COLO829 (cell line): ENCODE results near the gene IGF1R.

Source experiments
- DNase-seq: peaks from one replicate; pipeline ENCODE4 v3.0.0; 2012; ENCODE audit warnings: low spot score

The IGF1R gene

DNA sequence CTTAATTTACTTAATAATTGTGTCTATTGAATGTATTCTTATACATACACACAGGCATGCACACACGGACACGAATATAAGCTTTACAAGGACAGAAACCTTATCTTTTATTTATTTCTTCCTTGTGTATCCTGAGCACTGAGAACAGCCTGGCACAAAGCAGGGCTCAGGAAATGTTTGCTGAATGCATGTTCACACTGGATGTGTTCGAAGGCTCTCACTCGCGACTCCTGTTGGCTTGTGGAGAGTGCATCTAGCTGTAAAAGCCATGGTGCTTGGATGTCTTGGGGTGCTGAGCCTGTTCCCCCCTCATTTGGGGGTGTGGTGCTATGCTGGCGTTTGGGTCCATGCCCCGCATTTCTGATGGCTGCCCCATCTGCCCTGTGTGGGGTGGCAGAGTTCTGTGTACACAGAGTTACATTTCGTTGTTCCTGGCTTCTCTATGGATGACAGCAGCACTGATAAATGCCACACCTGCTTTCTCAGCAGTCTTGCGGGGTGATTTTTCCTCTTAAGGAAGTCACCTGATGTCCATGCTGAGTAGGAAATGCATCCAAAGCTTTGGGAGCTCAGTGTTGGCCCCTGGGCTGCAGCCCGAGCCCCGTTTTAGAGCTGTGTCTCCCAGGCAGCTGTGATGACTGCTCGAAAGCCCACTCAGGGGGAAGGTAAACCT, 148.5 kb downstream of the IGF1R start:
- no peak for DNase-seq

DNA sequence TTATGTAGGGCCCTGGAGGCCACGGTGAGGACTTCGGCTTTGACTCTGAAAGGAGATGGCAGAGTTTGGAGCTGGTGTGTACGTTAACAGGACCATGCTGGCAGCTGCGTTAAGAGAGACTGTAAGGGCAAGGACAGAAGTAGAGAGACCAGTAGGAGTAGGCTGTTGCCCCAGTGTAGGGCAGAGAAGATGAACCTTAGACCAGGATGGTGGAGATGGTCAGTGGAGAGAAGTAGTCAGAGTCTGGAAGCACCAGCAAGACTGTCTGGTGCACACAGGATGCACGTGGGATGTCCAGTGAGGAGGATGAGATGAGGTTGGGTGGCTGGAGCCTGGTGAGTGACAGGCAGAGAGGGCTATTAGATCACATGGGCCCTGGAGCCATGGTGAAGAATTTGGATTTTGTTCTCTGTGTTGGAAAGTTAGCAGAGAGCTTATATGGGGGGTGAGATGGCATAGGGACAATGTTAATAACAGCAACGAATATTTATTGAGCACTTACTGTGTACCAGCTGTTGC, 150.1 kb downstream of the IGF1R start:
- no peak for DNase-seq

DNA sequence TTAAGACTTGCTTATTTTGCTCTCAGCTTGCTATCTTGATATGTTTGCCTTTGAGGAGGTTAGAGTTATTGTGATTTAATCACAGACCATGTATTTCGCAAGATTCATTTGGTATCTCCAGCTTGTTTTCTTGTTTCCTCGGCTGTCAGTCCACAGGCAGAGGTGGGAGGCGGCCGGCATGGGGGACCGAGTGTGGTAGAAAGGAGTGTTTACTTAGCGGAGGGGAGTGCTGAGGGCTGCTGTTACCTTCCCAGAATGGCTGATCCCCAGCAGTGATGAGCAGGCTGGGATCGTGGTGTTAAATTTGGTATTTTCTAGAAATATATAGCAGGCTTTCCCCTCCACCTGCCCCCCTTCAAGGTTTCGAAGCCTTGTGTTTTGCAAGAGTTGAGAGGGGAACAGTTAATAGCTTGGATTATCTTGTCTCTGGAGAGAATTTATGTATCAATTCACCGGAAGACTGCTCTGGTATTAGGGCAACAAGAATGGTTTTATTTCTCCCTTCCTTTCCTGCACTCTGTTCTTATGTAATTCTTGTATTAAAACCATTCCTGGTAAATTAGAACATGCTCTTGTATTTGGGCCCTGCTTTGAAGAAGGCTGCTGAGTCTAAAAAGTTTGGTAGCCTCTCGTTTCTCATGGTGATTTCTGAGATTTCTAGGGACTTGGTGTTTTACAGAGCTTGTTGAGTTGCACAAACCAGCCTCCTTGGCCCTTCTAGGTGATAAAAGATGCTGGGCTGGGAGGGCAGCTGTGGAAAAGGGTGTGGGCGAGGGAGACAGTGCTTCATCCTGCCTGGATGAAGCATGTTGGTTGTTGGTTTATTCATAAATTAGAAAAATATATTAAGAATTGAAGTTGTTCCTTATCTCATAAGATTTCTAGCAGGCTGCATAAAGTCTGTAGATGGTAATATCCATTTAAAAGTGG, 151.4 kb downstream of the IGF1R start:
- no peak for DNase-seq

DNA sequence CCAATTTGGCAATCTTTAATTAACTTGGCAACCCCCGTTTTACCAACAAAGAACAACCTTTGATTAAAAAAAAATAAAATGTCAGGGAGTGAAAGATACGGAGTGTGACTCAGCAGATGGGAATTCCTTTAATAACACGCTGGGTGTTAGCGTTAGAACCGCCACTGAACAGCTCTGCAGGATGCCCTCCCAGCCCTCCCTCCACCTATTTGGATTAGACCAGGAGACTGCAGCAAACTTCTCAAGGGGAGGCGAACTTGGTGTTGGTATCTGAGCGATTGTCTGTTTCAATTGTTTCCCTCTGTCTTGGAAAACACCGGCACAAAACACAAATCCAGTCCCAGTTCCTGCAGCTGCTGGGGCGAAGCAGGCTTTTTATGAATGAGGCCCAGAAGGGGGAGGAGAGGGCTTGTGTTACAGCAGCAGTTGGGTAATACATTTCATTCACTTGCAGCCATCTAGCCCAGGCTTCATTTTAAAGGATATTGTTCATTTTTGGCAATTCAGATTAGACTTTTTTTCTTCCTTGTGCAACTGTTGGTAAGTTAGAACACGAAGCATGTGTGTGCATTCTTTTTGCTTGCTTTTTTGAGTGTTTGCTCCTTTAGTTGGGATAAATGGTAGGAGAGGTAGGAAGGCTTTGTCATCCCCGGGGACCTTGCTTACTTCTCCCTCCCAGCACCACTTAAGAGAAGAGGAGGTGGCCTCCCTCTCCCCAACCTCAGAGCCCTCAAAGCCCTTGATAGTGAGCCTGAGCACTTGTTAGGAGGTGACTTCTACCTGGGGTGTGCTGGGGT, 152.3 kb downstream of the IGF1R start:
- peak; percentile 80 for DNase-seq

DNA sequence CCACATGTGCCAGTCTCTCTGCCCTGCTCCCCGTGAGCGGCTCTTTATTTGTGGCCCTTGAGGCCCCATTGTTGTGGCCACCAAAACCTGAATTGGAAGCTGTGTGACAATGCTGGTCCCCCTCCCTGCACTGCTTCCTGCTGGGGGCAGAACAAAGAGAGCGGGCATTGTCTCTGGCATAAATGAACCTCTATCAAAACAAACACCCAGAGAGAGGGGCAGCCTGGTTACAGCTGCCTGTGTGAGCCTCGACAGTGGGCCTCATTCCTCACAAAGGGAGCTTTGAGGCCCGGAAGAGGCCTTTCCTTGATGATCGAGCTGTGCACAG, 152.9 kb downstream of the IGF1R start:
- no peak for DNase-seq

DNA sequence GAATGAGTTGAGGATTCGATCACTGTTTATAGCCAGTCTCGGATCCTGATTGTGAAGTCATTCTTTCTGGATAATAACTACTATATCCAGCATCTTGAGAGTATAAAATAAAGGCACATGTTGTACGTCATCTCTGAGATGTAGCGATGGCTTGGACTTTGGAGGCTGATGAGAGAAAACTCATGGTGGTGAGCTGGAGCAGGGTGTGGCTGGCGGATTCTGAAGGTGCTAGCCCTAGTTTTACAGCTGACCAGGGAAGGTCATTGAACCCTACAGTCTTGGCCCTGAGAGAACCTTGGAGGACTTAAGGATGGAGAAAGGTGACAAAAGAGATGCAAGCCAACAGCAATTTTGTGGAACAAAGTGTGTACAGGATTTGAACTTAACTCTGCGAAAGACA, 153.8 kb downstream of the IGF1R start:
- DNase-seq, result no peak

DNA sequence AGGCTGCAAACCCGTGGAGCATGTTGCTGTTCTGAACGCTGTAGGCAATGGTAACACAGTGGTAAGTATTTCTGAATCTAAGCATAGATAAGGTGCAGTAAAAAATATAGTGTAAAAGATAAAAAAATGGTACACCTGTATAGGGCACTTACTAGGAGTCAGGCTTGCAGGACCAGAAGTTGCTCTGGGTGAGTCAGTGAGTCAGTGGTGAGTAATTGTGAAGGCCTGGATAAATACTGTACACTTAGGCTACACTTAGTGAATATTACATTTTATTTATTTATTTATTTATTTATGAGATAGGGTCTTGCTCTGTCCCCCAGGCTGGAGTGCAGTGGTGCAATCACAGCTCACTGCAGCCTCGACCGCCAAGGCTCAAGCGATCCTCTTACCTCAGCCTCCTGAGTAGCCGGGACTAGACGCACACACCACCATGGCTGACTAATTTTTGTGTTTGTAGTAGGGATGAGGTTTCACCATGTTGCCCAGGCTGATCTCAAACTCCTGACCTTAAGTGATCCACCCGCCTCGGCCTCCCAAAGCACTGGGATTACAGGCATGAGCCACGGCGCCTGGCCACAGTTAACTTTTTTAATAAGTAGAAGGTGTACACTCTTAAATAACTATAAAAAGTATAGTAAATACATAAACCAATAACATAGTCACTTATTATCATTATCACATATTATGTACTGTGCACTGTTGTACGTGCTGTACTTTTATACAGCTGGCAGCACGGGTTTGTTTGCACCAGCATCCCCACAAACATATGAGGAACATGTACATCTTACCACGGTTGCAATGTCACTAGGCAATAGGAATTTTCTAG, 155.1 kb downstream of the IGF1R start:
- no peak for DNase-seq

DNA sequence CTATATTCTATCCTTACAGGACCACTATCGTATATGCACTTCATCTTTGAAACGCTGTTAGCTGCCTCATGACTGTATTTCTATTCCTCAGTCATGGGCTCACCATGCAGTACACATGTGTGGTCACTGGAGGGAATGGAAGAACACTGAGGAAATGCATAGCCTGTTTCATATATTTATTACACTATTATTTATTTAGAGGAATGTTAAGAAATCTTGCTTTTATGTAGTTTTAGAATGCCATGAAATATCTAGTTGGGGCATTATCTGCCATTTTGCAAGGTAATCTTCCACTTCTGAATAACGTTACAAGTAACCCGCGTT, 155.7 kb downstream of the IGF1R start:
- no peak for DNase-seq

DNA sequence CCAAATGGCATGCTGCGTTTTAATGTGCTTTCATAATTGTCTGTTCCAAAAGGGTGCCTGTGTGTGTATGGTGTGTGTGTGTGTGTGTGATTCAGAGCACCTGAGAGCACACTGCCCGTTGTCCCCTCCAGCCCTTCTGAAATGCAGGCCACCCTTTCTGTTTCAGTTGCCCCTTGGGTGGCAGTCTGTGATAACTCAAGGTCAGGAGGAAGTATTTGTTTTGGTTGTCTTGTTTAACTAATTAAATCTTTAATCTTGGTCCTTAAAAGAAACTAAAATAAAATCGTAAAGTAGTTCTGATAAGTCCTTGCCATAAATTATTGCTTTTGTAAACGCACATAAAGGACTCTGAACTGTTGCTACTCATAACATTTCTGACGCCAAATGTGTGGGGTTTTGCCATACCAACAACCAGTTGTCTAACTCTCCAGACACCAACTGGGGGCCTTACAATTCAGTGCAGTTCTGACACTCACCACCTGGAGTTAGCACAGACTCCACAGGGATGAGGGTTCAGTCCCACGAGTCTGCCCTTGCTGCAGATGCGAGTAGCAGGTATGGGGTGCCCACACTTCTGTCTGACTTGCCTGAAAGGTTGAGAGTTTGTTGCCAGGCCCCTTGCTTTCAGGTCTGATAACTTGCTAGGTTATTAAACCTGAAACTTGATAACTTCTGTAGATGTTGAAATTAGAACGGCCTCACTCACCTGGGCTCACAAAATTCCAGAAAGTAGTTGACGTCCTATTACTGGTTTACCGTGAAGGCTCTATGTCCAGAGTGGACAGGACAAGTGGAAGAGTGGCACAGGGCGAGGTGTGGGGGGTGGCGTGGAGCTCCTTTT, 157.3 kb downstream of the IGF1R start:
- no peak for DNase-seq

DNA sequence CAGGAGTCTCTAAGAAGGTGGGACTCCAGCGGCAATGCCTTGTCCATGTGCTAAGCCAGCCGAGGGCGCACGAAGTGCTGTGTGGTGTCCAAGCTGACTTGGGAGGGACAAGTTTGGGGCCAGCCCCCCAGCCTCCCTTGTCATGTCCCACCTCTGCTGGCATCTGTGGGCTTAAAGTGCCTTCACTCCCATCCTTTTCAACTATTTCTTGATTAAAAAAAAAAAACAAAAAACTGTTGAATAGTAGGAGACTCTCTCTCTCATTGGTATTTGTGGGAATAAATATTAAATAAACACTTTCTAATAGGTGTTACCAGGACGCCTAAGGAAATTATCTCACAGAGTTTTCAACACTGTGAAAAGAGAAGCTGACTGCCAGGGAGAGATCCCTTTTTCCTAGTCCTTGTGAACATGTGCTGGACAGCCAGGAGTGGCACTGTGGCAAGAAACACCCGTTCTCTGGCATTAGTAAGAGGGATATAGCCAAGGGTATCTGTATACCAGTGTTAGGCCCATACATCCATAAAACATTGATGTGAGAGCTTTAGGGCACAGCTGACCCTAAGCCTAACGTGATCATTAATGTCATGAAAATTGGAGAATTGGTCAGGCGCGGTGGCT, 158.0 kb downstream of the IGF1R start:
- DNase-seq, result no peak

DNA sequence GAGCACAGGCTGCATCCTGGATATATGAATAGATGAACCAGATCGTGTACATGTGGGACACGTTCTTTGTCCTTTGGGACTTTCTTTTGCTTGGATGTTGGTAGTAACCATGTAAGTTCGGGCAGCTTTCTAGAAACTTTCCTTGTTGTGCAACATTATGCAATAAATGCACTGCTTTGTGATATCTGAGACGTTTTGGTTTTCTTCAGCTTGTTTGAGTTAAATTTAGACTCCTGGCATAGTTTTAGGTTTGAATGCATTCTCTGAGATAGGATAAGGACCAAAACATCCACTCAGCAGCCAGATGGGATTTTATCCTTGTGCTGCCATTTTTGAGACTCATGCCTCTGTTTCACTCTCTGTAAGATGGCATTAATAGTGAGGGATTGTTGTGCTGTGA, 158.9 kb downstream of the IGF1R start:
- no peak for DNase-seq

DNA sequence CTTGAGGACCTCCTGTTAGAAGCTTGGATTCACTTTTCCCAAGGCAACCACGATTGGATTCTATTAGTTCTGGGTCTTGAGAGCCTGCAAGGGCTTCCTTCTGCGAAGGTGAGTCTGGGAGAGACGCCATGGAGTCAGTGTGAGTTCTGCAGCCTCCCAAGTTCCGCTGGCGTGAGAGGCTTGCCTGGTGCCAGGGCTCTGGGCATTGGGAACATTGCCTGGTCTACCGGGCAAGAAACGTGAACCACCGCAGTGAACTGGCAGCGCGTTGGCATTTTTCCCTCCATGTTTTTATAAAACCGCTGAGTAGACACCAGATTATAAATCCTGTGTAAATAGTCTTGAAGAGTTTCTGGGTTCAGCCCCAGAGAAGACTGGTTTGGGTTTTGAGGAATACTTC, 160.9 kb downstream of the IGF1R start:
- no peak for DNase-seq

DNA sequence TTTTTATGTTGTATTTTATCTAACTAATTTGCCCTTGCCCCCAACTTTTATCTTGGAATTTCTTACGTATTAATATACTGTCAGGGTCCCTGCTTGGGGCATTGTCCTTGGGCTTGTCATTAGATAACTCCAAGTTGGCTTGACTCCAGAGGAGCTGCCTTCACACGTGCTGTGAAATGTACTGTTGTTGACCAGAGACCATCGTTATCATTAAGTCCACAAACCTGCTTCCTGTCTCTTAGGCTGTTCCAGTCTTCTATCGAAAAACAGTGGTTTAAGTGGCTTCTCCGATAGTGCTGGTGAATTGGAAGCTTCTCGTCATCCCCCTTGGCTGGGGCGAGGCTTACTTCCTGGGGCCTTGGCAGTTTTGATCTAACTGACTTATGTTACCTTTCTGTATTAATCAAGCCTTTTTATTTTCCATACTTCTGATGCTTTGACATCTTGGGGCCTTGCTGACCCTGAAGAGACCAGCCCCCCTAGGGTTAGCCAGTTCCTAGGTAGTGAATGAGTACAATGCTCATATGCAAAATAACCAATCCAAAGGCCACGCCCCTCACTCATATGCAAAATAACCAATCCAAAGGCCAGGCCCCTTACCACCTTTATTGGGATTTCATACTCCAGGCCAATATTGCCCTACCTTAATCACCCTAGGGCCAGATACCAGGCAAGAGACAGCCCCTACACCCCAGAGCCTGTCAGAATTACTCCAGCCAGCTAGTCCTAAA, 164.5 kb downstream of the IGF1R start:
- no peak for DNase-seq

DNA sequence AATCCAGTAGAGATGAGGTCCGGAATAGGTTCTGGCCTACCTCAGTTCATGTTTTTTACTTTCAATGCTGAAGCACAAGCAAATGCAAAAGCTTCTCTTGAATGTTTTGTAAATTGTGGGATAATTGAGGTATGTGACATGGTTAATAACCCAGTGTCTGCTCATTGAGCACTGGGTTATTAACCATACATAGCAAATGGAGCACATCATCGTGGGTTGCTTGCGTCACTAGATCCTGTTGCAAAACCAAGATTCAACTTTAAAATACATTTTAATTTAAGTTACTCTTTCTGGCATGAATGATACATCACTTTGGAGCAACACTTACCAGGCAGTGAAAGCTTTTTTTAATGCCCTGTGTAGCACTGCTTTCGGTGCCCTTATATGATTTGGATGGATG, 165.6 kb downstream of the IGF1R start:
- DNase-seq, result no peak

DNA sequence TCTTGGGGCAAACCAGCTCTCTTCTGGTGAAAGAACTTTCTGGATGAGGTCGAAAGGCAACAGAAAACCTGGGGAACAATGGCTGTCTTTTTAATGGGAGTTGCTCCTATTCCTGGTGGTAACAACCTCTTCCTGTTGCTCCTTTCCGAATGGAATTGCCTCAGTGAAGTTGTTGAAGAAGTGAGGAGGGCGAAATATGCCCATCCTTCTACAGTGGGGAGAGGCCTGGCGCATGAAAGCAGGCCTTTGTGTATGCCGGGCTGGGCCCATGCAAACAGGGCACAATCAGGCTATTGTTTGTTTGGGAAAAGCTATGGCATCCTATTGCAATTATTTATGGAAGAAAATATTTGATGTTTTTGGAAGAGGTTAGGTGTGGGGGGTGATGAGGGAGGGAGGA, 166.9 kb downstream of the IGF1R start:
- peak; percentile 97 for DNase-seq

DNA sequence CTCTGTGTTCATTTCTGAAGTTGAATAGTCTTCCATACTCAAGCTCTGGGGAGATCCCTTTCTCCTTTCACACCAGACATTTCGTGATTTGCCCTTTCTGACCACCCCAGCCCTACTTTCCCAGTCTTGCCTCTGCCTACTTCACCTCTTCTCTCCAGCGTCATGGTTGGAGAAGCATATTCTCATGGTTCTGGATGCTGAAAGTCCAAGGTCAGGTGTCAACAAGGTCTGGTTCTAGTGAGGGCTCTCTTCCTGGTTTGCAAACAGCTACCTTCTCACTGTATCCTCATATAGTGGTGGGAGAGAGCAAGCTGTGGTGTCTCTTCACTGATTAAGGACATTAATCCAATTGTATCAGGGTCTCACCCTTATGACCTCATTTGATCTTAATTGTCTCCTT, 169.4 kb downstream of the IGF1R start:
- no peak for DNase-seq

DNA sequence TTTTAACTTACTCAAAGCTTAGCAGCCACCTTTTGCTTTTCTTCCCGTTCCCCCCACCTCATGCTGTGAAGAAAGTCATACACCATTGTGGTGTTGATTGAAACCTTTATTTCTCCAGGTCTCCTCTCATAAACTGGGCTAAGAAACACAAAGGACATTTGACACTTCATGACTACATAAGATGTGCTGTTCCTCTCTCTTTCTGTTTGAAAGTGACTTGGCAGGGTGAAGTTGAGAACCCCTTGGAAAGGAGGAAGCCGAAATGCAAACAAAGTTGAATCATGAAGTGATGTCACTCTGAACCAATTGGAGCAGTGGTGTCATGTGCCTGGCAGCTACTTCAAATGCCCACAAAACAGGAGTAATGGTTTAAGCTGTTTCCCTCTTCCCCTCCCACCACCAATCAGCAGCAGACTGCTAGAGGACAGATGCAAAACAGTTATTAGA, 174.7 kb downstream of the IGF1R start:
- no peak for DNase-seq

DNA sequence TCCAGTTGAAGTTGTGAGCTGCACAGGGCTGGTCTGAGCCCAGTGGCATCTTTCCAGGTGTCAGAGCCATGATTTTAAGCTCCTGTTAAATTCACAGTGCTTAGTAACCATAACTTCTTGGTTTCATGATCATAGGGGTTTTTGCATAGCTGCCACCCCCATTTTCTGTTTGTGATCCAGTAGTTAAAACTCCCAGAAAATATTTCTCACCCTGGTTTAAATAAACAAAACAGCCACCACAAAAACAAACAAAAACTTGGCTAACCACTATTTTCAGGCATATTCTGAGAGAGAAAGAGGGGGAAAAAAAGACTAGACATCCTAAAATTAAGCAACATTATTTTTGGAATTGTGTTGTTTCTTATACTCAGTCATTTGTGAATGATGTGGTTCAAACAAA, 175.3 kb downstream of the IGF1R start:
- DNase-seq, result no peak

DNA sequence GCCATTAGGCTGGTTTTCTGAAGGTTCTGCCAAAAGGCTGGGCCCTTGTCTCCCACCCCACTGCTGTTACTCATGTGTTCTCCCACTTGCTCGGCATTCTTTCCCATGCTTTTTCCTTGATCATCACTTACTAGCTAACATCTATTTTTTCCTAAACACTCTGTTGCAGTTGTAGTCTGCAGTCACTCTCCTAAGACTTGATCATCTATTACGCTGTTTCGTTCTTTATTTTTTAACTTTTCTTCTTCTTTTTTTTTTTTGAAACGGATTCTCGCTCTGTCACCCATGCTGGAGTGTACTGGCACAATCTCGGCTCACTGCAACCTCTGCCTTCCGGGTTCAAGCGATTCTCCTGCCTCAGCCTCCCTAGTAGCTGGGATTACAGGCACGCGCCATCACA, 176.3 kb downstream of the IGF1R start:
- DNase-seq, result no peak

DNA sequence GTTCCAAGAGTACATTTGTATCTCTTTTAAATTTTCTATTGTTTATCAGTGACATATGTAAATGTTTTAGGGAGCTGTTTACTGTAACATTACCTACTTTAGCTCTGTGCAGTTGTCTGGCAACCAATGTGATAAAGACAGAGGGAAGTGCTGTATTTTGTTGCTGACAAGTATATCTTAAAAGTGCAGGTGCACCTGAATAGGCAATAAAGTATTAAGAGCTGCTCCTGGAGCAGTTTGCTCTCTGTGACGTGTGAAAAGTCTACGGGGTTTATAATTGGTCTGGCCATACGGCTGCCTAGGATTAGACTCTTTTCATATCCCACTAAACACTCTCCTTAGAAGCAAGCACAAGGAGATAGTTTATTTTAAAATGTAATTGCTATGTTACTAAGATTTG, 178.3 kb downstream of the IGF1R start:
- DNase-seq, result no peak
